GM19468 (cell line): ENCODE data around the gene DLG2.

Source experiments
- ATAC-seq: cut with Tn5 transposase; IDR thresholded peaks from one replicate; pipeline ENCODE4 v1.9.1; 2021; ENCODE audit warnings: mild to moderate bottlenecking, moderate library complexity, moderate number of reproducible peaks; ENCODE audit not compliant: unreplicated experiment; ENCODE audit errors: extremely low read depth

DLG2 gene

DNA sequence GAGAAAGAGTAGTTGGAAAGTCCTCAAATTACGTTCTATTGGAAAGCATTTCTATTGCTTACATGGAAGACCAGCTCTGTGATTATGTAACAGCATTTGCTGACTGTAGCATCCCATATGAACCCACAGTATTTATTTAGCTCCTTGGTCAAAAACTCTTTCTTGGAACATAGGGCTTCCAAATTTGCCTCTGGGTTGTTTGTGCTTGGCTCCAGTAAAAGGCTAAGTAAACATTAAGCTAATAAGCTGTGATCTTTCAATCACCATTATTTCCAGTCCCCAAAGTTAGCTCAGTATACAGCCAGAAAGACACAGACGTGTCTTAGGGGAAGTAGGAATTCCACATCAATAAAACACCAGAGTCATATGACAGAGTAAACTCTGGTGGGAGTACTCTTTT lies 668.8 kb downstream of the DLG2 start:
- ATAC-seq = no peak

DNA sequence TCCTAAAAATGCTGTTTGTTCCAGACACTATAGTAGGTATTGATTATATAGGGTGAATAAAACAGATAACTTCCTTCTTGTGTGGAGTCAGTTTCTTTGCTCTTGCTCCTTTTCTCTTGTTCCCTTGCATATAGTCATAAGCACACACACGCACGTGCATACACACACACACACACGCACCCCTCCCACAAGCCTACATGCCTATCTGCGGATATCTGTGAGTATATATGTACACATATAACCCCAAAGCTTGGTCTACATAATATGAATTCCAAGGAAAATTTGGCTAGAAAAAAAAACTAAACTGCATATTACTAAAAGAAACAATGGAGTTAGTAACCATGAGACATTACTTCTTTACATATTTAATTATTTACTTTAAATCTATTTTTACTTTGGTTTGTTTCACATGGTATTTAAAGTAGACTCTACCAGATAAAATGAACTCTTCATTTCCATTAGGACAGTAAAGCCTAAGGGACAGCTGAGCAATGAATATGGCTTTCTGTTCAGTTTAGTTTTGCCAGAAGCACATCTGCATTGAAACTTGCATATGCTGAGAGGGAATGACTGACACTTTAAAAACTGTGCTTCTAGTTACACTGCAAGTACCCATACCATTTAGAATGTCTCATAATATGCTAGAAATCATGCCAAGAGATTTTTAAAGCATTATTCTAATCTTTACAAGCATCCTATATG lies 676.4 kb downstream of the DLG2 start:
- no peak for ATAC-seq

- ATAC-seq = no peak
Observed at GRCh38 chr11:84947970-84948580, 679.1 kb downstream of the DLG2 start.

- no peak for ATAC-seq
Observed at GRCh38 chr11:84947070-84947469, 680.1 kb downstream of the DLG2 start.

- no peak for ATAC-seq
Observed at GRCh38 chr11:84930863-84931262, 696.3 kb downstream of the DLG2 start.

DNA sequence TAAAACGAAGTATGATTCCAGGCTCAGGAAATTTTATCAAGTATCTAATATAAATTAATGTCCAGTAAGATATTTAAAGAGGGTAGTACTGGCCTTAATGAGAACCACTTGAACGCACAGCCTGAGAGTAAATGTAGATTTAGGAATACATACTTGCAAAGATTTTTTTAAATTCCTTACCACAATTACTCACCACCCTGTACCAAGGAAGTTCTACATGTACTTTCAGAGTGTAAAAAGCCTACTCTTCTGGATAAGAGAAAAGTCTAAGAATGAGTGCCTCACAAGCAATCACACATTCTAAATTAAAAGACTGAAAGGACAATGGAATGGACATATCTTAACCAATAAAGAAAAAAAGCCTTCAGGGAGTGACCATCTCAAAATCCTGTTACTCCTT lies 697.4 kb downstream of the DLG2 start:
- ATAC-seq = no peak

DNA sequence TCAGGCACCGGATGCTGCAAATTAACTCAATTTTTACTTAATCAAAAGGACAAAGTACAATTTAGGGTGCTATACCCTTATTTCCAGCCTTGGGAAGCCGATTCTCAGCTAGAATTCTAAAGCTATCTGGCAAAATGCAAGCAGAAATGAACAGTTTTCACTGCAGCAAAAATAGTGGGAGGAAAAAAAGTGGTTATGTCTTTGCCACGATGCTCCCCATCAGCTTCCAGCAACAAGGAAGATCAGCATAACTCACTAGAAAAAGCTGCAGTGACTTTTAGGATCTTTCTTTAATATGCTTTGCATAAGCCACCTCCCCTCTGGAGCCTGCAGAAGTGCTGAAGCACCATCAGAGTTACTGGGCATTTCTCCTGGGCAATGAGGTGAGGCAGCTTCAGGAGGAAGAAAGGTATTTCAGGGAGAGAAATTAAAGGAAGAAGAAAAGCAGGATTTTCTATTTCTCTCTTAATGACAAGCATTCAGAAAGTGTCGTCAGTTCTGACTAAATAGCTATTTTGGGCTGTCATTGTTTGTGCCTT lies 702.9 kb downstream of the DLG2 start:
- ATAC-seq = no peak

DNA sequence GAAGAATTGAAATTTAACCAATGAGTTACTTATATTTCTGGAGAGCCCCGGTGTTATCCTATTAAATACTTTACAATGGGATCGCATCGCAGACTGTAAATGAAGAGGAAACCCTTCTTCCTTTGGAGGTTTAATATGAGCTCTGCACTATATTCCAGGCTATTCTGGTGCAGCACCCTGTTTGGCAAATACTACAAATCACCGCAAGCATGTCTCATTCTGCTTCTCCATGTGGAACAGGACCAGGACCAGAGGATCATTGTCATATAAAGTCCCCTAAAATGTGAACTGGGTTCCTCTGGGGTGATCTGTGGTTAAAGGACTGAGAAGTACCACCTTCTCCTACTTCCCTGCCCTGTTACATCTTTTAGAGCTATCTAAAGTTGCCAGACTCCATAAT lies 703.7 kb downstream of the DLG2 start:
- ATAC-seq = no peak

DNA sequence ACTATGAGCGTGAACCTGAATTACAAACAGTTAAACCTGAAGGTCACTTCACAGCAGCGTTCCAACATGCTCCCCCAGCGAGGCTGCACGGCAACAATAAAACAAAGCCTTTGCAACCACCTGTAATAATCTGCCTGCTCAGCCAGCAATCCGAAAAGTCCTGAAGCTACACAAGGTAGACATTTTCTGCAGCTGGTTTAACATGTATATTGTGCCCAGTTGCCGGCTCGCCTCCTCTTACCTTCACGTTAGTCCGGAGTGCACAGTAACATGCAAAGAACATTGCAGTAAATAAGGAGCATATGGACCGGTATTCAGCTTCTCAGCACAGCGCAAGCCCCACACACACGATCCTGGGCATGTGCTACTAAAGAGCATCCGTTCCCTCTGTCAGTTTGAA lies 704.3 kb downstream of the DLG2 start:
- no peak for ATAC-seq

- no peak for ATAC-seq
Observed at GRCh38 chr11:84922212-84922805, 704.8 kb downstream of the DLG2 start.

GRCh38 chr11:84914511-84914910 lies 712.6 kb downstream of the DLG2 start:
- ATAC-seq = no peak

- ATAC-seq = no peak
Observed at GRCh38 chr11:84909740-84910139, 717.4 kb downstream of the DLG2 start.

GRCh38 chr11:84906995-84907394 lies 720.1 kb downstream of the DLG2 start:
- no peak for ATAC-seq

GRCh38 chr11:84905411-84905810 lies 721.7 kb downstream of the DLG2 start:
- ATAC-seq = no peak

GRCh38 chr11:84902445-84902844 lies 724.7 kb downstream of the DLG2 start:
- no peak for ATAC-seq

DNA sequence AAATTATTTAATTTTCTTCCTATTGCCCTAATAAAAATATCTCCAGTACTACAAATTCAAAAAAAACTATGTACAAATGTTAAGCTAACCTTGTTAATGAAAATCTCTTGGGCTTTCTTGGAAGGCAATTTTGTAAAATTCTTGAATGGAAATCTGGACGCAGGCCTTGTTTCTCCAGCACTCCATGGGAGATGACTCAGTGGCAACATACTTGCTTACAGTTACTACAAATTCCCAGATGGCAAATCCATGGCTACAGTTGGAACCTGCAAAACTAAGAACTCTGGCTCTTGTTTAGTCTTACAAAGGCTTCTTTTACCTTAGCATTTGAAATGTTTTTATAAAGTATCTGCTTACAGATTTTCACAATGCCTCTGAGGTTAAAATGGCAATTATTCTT lies 725.2 kb downstream of the DLG2 start:
- no peak for ATAC-seq

GRCh38 chr11:84899740-84900139 lies 727.4 kb downstream of the DLG2 start:
- no peak for ATAC-seq

DNA sequence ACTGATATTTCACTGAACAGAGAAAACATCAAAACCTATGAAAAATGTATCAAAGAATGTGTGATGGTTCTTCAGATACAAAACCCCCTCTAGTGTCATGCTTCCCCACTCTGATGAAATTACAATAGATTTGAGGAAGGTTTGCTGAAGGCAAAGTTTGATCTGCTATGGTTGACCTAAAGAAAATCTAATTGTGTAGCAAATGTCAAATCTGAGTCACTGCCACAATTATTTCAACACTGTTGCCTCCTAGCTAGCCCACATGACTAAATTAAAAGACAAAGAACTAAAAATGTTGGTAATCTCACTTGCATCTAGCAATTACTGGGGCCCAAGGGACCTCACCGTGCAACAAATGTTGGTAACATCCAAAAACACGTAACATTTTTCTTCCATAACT lies 728.0 kb downstream of the DLG2 start:
- no peak for ATAC-seq

GRCh38 chr11:84894666-84895065 lies 732.5 kb downstream of the DLG2 start:
- no peak for ATAC-seq

DNA sequence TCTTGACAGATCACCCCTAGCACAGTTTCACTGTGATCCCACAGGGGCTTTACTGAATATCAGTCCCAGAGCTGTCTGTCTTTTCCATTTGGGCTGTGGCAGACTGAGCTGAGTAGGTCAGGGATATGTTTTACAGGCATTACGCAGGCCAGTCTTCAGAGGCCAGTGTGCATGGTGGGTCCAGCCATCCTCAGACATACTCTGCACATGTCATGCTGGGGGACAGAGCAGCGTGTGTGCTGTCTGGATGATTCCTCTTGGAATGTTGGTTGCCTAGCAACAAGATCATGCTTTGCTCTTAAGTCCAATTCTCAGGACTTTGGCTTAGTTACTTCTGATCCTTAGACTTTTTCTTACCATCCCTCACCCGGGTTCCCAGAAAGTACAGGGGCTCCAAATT lies 736.5 kb downstream of the DLG2 start:
- no peak for ATAC-seq

- ATAC-seq = no peak
Observed at GRCh38 chr11:84889556-84889955, 737.6 kb downstream of the DLG2 start.
